GM23338 (cell line): ENCODE results near the gene CCNB1IP1.

ENCODE experiments used
- EZH2 ChIP-seq: fragments of 200-600 bp; sonication (generic); IDR thresholded peaks from one replicate; pipeline ENCODE4 v1.8.0; 2017; ENCODE audit warnings: antibody characterized with exemption, mild to moderate bottlenecking, low read depth; ENCODE audit not compliant: unreplicated experiment
- EZH2phosphoT487 ChIP-seq: fragments of 200-600 bp; sonication (generic); IDR thresholded peaks from one replicate; pipeline ENCODE4 v1.8.1; 2018; ENCODE audit warnings: antibody characterized with exemption; ENCODE audit not compliant: unreplicated experiment
- JUNB ChIP-seq: IDR thresholded peaks from one replicate; pipeline ENCODE4 v1.6.1; 2016; ENCODE audit warnings: antibody characterized with exemption; ENCODE audit not compliant: unreplicated experiment
- POLR2AphosphoS5 ChIP-seq: IDR thresholded peaks from 2 replicates; pipeline ENCODE4 v1.6.1; 2016; ENCODE audit warnings: antibody characterized with exemption, low read depth
- STAT1 ChIP-seq: IDR thresholded peaks from one replicate; pipeline ENCODE4 v1.6.1; 2016; ENCODE audit warnings: antibody characterized with exemption; ENCODE audit not compliant: unreplicated experiment
- TF ChIP-seq, protein P1 (sequence below), 2 experiments: fragments of 200-600 bp in 1 of 2; sonication (generic) in 1 of 2; conservative IDR thresholded peaks; 2 replicates each; pipeline versions ENCODE4 v1.5.1 to v1.6.1; 2016 to 2017; ENCODE audit warnings: antibody characterized with exemption in 2 of 2, low read depth in 2 of 2, mild to moderate bottlenecking in 2 of 2, moderate library complexity in 1 of 2
- TF ChIP-seq, protein P2 (sequence below): IDR thresholded peaks from one replicate; pipeline ENCODE4 v1.6.1; 2018; ENCODE audit warnings: antibody characterized with exemption; ENCODE audit not compliant: unreplicated experiment
- TF ChIP-seq, protein P3 (sequence below): IDR thresholded peaks from 2 replicates; pipeline ENCODE4 v1.6.1; 2016; ENCODE audit warnings: antibody characterized with exemption

DNA sequence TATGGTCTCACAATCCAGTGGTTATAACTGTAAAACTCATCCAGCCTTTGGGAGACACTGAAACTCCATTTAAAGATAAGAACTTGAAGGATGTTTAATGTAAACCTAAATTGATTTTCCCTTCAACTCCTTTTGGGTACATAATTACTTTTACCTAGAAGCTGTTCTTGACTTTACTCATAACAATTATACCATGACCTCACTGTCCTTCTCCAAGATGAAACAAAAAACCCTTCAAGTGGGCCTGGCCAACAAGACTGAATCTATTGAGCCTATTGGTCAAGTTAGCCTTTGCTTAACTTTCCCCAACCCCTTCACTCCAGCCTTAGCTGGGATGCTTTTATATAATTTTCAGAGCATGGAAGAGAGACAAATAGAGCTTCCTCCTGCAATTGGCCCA lies 32.8 kb upstream of the CCNB1IP1 start:
- TF ChIP-seq, protein P1, sequence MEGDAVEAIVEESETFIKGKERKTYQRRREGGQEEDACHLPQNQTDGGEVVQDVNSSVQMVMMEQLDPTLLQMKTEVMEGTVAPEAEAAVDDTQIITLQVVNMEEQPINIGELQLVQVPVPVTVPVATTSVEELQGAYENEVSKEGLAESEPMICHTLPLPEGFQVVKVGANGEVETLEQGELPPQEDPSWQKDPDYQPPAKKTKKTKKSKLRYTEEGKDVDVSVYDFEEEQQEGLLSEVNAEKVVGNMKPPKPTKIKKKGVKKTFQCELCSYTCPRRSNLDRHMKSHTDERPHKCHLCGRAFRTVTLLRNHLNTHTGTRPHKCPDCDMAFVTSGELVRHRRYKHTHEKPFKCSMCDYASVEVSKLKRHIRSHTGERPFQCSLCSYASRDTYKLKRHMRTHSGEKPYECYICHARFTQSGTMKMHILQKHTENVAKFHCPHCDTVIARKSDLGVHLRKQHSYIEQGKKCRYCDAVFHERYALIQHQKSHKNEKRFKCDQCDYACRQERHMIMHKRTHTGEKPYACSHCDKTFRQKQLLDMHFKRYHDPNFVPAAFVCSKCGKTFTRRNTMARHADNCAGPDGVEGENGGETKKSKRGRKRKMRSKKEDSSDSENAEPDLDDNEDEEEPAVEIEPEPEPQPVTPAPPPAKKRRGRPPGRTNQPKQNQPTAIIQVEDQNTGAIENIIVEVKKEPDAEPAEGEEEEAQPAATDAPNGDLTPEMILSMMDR (conservative IDR thresholded peaks at IDR 0.05; ENCODE audit: low read depth in 2 of 2): no peak
- TF ChIP-seq EZH2 (no peak), EZH2phosphoT487 (no peak), POLR2AphosphoS5 (no peak), JUNB (no peak), STAT1 (no peak)
- TF ChIP-seq, protein P2, sequence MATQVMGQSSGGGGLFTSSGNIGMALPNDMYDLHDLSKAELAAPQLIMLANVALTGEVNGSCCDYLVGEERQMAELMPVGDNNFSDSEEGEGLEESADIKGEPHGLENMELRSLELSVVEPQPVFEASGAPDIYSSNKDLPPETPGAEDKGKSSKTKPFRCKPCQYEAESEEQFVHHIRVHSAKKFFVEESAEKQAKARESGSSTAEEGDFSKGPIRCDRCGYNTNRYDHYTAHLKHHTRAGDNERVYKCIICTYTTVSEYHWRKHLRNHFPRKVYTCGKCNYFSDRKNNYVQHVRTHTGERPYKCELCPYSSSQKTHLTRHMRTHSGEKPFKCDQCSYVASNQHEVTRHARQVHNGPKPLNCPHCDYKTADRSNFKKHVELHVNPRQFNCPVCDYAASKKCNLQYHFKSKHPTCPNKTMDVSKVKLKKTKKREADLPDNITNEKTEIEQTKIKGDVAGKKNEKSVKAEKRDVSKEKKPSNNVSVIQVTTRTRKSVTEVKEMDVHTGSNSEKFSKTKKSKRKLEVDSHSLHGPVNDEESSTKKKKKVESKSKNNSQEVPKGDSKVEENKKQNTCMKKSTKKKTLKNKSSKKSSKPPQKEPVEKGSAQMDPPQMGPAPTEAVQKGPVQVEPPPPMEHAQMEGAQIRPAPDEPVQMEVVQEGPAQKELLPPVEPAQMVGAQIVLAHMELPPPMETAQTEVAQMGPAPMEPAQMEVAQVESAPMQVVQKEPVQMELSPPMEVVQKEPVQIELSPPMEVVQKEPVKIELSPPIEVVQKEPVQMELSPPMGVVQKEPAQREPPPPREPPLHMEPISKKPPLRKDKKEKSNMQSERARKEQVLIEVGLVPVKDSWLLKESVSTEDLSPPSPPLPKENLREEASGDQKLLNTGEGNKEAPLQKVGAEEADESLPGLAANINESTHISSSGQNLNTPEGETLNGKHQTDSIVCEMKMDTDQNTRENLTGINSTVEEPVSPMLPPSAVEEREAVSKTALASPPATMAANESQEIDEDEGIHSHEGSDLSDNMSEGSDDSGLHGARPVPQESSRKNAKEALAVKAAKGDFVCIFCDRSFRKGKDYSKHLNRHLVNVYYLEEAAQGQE: no peak
- TF ChIP-seq, protein P3, sequence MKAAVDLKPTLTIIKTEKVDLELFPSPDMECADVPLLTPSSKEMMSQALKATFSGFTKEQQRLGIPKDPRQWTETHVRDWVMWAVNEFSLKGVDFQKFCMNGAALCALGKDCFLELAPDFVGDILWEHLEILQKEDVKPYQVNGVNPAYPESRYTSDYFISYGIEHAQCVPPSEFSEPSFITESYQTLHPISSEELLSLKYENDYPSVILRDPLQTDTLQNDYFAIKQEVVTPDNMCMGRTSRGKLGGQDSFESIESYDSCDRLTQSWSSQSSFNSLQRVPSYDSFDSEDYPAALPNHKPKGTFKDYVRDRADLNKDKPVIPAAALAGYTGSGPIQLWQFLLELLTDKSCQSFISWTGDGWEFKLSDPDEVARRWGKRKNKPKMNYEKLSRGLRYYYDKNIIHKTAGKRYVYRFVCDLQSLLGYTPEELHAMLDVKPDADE: no peak
